ENCODE data around the gene NDRG4.

NDRG4 gene, protein sequence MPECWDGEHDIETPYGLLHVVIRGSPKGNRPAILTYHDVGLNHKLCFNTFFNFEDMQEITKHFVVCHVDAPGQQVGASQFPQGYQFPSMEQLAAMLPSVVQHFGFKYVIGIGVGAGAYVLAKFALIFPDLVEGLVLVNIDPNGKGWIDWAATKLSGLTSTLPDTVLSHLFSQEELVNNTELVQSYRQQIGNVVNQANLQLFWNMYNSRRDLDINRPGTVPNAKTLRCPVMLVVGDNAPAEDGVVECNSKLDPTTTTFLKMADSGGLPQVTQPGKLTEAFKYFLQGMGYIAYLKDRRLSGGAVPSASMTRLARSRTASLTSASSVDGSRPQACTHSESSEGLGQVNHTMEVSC

DNA sequence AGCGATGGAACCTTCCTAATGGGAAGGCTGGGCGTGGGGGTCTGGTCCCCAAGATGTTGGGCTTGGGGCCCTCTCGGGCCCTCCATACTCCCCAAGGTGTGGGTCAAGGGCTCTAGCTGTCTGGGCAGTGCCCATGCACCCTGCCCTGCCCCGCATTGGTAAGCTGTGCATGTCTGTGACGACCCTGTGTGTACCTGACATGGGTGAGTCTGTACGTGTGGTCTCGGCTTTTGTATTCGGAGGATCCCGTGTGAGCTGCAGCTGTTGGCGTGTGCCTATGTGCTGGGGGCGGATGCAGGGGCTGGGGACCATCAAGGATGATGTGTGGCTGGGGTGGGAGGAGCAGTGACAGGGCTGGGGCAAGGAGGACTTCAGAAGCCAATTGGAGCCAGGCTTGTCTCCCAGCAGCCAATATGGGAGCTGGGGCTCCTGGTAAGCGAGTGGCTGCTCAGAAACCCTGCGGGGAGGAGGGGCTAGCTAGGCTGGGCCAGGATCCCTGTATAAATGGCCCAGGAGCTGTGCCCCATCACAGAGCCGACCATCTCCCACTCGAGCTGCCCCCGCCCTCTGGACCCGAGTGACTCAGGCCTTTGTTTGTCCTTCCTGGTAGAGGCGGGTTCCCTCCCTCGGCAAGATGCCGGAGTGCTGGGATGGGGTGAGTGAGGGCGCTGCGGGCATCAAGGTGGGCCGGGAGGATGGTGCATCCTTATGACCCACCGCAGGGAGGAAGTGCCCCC is at the start of gene NDRG4:
Gene NDRG4 (plus strand): TSS at position 529 of the 737 bp plus-strand sequence. CDS start 106 bp downstream, at position 635.
- DNase-seq (ENCODE audit: low read depth in 1 of 2, low spot score in 1 of 2), result no peak

DNA sequence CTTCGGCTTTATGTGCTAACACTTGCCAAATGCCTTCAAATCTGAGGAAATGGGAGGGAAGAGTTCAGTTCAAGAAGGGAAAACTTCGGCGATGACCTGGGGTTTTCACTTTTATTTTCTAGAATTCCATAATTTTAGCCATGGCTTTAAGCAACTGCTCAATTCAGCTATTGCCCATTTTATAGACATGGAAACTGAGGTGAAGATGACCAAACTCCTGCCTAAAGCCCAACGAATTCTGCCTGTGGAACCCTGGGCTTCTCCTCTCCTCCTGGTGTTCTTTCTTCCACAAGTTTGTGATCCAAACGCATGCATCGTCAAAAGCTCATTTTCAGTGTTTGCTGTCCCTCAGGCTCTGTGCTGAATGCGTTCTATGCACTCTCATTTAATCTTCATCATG is 49.4 kb upstream of the NDRG4 start:
- no peak for DNase-seq (ENCODE audit: low read depth in 1 of 2, low spot score in 1 of 2)

DNA sequence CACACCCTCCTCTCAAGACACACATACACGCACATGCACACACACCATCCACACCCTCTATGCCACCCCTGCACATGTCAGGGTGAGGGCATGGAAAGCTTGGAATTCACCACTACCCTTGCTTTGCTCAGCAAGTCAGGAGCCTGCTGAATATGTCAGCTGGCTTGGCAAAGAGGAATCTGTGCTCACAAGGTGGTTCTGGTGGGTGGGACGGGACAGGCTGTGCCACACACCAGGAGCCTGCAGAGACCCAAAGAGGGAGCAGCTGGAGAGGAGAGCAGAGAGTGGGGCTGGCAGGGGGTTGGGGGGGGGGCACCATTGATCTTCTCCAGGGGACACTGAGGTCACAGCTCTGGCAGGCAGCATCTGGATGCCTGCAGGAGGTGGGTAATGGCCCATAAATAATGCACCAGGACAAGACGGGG is 48.7 kb upstream of the NDRG4 start:
- DNase-seq (ENCODE audit: low read depth in 1 of 2, low spot score in 1 of 2), result no peak

DNA sequence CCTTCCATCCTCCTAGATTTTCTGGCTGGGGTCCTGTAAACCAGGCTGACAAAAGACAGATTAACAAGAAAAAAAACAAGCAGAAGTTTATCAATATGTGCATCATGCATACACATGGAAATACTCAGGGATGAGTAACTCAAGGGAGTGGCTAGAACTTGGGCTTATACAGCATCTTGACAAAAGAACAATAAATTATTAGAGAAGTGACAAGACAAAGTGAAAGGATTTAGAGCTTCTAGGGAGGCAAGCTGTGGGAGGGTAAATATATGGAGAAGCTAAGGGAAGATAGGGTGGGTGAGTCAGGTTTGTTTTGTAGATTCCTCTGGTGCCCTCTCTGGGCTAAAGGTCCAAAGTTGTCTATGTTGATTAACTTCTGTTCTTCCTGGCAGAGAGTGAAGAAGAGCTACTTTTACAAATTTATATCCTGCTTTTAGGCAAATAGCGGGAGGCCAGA is 48.0 kb upstream of the NDRG4 start:
- DNase-seq (ENCODE audit: low read depth in 1 of 2, low spot score in 1 of 2), result no peak

DNA sequence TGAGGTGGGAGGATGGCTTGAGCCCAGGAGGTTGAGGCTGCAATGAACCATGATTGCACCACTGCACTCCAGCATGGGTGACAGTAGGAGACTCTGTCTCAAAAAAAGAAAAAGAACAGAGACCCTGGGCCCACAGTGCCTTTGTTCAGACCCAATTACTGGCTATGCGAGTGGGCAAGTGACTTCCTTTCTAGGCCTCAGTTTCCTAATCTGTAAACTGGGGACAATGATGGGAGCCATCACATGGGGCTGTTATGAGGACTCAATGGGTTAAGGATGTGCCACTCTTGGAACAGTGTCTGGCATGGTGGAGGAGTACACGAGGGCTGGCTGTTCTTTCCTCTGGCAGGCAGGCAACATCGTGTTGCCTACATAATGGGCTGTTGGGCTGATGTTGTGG is 47.3 kb upstream of the NDRG4 start:
- DNase-seq (ENCODE audit: low read depth in 1 of 2, low spot score in 1 of 2), result no peak

DNA sequence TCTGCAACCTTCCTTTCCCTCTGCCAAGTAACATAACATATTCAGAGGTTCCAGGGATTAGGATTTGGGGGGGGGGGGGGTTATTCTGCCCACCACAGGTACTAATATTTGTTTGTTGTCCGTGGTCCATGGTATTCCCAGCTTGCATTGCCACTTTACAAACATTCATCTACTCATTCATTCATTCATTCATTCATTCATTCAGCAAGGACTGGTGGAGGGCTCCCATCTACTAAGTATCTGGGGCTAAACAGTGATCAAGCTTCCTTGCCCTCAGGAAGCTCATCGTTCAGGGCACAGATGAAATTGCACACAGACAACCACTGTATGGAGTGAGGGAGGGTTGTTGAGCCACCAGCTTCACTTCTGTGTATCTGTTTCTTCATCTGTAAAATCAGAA is 45.8 kb upstream of the NDRG4 start:
- no peak for DNase-seq (ENCODE audit: low read depth in 1 of 2, low spot score in 1 of 2)

DNA sequence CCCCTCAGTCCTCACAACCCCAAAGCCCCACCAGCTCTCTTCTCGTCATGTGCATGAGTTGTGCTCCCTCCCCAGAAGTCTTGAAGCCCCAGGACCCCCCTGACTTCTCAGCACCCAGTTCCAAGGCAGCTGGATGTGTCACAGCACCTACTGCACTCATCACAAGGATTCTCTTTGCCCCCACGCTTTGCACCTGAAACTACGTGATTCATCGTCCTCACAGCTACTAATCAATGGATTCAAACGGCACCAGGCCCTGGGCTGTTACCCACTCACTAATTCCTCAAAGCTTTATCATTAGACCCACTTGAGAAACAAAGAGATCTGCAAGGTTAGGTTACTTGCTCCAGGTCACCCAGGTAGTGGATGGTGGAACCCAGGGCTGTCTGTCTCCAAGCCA is 45.1 kb upstream of the NDRG4 start:
- DNase-seq (ENCODE audit: low read depth in 1 of 2, low spot score in 1 of 2), result no peak

DNA sequence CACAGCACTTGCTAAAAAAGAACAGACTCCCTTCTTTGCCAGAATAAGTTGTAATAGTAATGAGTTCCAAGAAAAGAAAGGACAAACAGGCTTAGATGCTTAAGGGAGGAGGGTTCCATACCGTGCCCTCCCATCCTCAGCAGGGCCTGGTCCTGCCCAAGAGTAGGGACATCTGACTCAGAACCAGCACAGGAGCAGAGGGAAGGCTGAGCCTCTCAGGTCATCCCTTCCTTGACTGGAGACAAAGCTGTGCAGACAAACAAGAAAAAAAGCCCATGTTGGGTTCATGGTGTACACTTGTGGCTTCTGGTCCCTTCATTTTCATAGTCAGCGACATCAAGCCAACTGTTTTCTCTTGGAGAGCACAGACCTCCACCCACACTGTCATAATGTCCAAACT is 44.2 kb upstream of the NDRG4 start:
- no peak for DNase-seq (ENCODE audit: low read depth in 1 of 2, low spot score in 1 of 2)

DNA sequence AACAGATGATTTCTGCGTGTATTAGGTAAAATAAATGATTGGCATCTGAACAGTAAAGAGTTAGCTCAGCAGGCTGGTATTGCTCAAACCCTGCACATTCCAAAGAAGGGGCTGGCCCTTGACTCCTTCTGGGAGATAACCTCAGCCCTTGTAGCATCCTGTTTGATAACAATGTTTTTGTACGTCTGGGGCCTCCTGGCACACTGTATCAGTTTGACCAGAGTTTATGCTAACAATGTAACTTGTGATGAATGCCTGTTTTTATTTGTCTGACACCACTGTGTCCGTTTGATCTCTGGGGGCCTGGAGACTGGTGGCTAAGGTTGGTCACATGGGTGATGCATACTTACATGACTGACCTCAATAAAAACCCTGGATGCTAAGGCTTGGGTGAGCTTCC is 43.8 kb upstream of the NDRG4 start:
- DNase-seq (ENCODE audit: low read depth in 1 of 2, low spot score in 1 of 2), result no peak

DNA sequence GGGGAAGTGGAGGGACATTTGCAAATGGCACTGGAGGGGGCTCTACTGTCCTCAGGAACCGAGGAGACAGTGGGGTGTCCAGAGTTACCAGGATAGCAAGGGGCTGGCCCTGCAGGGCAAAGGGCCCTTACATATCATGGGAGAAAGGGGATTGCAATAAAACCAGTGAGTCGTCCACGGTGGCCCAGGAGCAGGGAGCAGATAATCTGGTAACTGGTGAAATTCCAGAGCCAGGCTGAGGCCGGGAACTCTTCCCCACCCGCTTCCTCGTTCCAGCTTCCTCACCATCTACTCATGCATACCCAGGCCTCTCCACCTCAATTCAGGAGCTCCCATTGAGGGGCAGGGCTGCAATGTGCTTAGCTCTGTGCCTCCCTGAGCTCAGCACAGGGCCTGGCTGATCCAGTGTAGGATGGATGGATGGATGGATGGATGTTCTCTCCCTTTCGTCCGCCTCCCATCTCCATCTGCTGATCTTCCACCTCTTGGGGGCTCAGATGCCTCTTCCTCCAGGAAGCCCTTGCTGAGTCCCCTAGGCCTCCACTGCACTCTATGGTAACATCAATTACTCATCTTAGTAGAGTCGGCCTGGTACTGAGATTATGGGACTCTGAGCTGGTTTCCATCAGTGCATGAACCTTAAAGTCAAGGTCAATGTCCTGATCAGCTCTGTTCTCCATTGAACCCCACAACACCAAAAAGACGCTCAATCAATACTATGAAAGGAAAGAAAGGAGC is 41.2 kb upstream of the NDRG4 start:
- DNase-seq (ENCODE audit: low read depth in 1 of 2, low spot score in 1 of 2), result no peak

DNA sequence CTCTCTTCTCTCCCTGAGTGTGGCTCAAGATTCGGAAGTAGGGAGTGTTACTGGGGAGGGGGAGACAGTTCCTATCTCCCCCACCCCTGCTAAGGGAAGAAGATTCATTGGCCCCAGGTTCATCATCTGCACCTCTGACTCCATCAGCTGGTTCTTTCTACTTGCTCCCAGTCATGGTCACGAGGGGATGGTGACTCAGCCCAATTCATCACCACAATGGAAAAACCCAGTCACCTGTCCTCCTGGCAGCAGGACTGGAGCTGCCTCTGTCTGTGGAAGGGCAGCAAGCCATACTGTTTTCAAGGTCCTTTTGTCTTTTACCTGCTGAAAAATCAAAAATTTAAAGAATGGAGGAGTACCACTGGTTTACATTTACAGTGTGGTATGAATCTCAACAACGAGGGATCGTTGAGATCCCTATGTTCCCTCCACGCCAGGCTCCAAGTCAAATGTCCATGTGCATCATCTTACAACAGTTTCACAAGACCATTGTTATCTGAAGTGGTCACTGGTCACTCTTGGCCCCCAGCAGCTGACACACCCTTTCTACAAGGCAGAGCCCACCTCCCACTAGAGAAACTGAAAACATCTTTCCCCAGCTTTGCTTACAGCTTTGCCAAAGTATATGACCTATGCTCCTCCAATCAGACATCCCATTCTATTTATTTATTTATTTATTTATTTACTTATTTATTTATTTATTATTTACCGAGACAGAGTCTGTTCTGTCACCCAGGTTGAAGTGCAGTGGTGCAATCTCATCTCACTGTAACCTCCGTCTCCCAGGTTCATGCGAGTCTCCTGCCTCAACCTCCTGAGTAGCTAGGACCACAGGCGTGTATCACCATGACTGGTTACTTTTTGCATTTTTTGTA is 40.4 kb upstream of the NDRG4 start:
- no peak for DNase-seq (ENCODE audit: low read depth in 1 of 2, low spot score in 1 of 2)

DNA sequence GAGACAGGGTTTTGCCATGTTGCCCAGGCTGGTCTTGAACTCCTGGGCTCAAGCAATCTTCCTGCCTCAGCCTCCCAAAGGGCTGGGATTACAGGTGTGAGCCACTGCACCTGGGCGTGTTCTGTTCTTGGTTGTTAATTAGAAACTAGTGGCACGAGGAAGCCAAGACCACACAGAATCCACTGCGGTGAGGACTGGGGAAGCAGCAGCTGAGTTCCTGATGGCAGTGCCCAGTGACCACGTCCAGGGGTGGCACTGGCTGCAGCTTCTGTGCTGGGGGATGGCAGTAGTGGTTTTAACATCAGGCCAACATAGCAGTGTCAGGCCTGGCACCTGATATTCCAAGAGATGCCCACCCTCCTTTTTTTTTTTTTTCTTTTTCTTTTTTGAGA is 39.7 kb upstream of the NDRG4 start:
- DNase-seq (ENCODE audit: low read depth in 1 of 2, low spot score in 1 of 2), result no peak

DNA sequence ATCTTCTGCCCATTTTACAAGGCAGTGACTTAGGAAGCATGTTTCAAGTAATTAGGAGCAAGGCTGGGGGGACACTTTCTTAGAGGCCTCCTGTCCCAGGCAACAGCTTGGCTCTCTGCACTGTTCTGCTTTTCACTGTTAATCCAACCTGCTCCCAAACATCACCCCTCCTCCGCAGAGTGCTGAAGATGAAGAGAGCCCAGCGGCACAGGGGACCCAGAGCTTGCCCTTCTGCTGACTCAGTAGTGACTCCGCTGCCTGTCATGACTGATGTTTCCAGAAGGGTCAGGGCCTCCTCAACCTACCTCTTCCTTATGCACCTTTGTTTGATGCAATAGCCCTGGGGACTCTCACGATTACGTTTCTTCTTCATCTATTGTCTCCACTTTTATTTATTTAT is 38.9 kb upstream of the NDRG4 start:
- no peak for DNase-seq (ENCODE audit: low read depth in 1 of 2, low spot score in 1 of 2)

DNA sequence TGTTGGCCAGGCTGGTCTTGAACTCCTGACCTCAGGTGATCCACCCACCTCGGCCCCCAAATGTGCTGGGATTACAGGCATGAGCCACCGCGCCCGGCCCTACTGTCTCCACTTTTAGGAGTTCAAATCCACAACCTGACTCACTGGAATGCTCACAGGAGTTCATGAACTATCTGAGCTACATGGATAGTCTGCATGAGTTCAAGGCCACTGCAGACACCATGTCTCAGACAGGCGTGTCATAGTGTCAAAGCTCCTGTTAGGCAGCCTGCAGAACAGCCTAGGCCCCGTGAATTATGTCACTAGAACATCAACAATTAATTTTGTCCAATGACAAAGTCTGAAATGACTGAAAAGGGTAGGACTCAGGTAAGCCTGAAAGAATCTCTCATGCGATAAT is 38.3 kb upstream of the NDRG4 start:
- DNase-seq (ENCODE audit: low read depth in 1 of 2, low spot score in 1 of 2), result no peak

DNA sequence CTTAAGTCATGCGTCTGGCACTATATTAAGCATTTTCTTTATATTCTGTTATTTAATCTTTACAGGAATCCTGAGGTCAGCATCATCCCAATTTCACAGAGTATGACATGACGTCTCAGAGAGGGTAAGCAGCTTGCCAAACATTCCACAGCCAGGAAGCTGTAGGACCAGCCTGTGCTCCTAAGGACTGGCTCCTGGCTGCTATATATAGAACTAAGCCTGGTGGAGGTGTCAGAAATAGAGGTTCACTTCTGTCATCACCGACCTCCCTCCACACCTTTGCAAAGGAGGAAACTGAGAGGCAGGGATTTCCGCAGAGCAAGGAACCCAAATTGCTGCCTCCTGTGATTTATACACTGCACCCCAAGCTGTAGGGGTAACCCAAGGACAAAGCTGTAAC is 37.9 kb upstream of the NDRG4 start:
- DNase-seq (ENCODE audit: low read depth in 1 of 2, low spot score in 1 of 2), result no peak

DNA sequence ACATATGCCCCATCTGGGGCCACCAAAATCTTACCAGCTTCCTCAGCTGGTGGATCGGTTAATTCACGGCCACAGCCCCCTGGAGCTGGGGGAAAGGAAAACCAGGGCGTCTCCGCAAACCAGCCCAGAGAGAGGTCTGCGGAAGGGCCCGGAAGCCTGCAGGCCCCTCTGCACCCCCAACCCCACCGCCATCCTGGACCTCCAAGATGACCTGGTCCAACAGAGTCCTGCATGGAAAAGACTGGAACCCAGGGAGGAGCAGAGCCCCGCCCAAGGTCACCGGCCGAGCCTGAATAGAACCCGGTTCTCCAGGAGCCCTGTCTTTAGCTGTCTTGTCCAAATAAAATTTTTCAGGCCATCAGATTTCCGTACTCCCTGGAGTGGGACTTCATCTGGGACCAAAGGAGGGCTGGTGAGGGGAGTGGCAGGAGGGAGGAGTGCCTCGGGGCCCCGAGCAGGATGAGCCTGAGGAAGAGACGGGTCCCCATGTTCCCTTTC is 37.4 kb upstream of the NDRG4 start:
- no peak for DNase-seq (ENCODE audit: low read depth in 1 of 2, low spot score in 1 of 2)

DNA sequence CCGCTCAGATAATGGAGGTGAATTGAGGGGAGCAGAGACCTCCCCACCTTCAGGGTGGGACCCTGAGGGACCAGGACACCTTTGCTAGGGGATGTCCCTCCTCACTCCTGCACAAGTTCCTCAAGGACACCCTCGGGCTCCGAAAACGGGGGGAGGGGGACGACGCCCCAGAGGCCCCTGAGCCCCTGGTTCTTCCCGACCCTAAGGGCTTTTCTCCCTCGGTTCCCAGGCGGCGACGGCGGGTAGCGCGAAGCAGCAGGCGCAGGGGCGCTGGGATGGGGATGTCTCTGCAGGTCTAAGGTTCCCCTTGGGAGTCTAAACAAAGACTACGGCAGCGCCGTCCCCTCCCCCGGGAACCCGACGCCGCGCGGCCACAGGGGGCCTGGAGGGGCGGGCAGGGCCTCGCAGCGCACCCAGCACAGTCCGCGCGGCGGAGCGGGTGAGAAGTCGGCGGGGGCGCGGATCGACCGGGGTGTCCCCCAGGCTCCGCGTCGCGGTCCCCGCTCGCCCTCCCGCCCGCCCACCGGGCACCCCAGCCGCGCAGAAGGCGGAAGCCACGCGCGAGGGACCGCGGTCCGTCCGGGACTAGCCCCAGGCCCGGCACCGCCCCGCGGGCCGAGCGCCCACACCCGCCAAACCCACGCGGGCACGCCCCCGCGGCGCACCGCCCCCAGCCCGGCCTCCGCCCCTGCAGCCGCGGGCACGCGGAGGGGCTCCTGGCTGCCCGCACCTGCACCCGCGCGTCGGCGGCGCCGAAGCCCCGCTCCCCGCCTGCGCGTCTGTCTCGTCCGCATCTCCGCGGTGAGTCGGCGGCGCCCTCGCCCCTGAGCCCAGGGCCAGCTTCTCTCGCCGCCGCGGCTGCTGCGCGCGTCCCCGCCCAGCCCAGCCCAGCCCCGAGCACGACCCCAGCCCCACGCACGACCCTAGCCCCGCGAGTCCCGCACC is 36.7 kb upstream of the NDRG4 start:
- DNase-seq (ENCODE audit: low read depth in 1 of 2, low spot score in 1 of 2), result no peak

DNA sequence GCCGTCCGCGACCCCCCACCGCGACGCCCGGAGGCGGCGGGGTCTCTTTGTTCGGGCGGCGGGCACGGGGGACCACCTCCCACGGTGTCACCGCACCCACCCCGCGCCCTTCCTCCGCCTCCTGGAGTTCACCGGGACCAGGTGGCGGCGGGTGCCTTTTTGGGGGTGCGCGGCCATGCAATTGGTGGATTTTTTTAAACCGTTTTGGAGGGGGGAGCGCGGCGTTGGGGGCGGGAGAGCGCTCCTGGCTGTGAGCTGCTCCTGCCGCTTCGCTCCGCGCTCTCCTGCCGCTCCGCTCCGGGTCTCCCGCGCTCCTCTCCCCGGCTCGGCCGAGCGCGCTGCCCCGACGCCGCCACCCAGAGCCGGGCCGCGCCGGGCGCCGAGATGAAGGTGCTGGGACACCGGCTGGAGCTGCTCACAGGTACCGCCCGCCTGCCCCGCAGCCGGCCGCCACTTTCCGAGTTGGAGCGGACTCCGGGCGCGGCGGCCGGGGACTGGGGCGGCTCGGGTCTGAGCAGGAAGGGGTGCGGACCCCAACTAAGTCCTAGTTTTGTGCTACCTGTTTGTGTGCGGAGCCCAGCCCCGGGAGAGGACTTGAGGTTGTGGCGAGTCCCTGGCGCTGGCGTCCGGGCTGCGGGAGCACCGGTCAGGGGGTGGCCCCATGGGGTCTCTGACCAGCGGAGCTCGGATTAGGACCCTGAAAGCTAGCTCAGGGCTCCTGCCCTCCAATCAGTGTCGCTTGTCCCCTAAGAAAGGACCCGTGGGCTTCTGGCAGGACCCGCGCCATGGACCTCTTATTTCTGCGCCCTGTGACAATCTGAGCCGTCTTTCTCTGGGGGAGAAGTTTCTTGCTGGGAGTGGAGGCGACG is 35.7 kb upstream of the NDRG4 start:
- DNase-seq (ENCODE audit: low read depth in 1 of 2, low spot score in 1 of 2), result no peak

All from activated T-helper 1 cell treated with anti-CD3 and anti-CD28 coated beads, Interleukin-2, amount 50 U/mL, for 16 hours (primary cell).